Nephron progenitor cell (in vitro differentiated cells): ENCODE measurements around the gene ARID5B.

Source experiments
- DNase-seq: peaks from one replicate; pipeline ENCODE4 v3.0.0; 2021
- H3K27ac Mint-ChIP-seq: 2 replicates; pipeline ENCODE4 v1.8.0; 2021; ENCODE audit warnings: mild to moderate bottlenecking, moderate library complexity, mixed read lengths
- H3K27me3 Mint-ChIP-seq: 2 replicates; pipeline ENCODE4 v1.8.0; 2021; ENCODE audit warnings: mild to moderate bottlenecking, low read depth, mixed read lengths; ENCODE audit not compliant: poor library complexity
- H3K36me3 Mint-ChIP-seq: 2 replicates; pipeline ENCODE4 v1.8.0; 2021; ENCODE audit warnings: low read depth, mixed read lengths
- H3K4me1 Mint-ChIP-seq: 2 replicates; pipeline ENCODE4 v1.8.0; 2021; ENCODE audit warnings: mixed read lengths
- H3K4me3 Mint-ChIP-seq: 2 replicates; pipeline ENCODE4 v1.8.0; 2021; ENCODE audit warnings: mild to moderate bottlenecking, moderate library complexity, mixed read lengths
- H3K9me3 Mint-ChIP-seq: 2 replicates; pipeline ENCODE4 v1.8.0; 2021; ENCODE audit warnings: mild to moderate bottlenecking, moderate library complexity, mixed read lengths
- TF ChIP-seq, protein P1 (sequence below): fragments of 200-600 bp; sonication (generic); IDR thresholded peaks from 2 replicates; pipeline ENCODE4 v1.5.0; 2021; ENCODE audit warnings: antibody characterized with exemption

Gene ARID5B

GRCh38 chr10:62007145-62007544, 105.6 kb downstream of the ARID5B start:
- H3K27ac Mint-ChIP-seq: no peak overlapping the region
- peaks cover 11% of the 10 kb centered on the region for H3K4me1 Mint-ChIP-seq
- DNase-seq: no peak
- no peaks in the 10 kb centered on the region for H3K9me3 Mint-ChIP-seq
- H3K27me3 Mint-ChIP-seq: no peaks in the 10 kb centered on the region
- TF ChIP-seq, protein P1, sequence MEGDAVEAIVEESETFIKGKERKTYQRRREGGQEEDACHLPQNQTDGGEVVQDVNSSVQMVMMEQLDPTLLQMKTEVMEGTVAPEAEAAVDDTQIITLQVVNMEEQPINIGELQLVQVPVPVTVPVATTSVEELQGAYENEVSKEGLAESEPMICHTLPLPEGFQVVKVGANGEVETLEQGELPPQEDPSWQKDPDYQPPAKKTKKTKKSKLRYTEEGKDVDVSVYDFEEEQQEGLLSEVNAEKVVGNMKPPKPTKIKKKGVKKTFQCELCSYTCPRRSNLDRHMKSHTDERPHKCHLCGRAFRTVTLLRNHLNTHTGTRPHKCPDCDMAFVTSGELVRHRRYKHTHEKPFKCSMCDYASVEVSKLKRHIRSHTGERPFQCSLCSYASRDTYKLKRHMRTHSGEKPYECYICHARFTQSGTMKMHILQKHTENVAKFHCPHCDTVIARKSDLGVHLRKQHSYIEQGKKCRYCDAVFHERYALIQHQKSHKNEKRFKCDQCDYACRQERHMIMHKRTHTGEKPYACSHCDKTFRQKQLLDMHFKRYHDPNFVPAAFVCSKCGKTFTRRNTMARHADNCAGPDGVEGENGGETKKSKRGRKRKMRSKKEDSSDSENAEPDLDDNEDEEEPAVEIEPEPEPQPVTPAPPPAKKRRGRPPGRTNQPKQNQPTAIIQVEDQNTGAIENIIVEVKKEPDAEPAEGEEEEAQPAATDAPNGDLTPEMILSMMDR: no peak
- H3K36me3 Mint-ChIP-seq: peaks cover 44% of the 10 kb centered on the region
- H3K4me3 Mint-ChIP-seq: no peak overlapping the region

GRCh38 chr10:62008196-62008595, 106.7 kb downstream of the ARID5B start:
- no peaks in the 10 kb centered on the region for H3K9me3 Mint-ChIP-seq
- TF ChIP-seq, protein P1: no peak
- no peak for DNase-seq
- no peaks in the 10 kb centered on the region for H3K27me3 Mint-ChIP-seq
- peaks cover 11% of the 10 kb centered on the region for H3K4me1 Mint-ChIP-seq
- no peak overlapping the region for H3K27ac Mint-ChIP-seq
- no peak overlapping the region for H3K4me3 Mint-ChIP-seq
- H3K36me3 Mint-ChIP-seq: peaks cover 51% of the 10 kb centered on the region

- TF ChIP-seq, protein P1: no peak
- Mint-ChIP-seq H3K4me3 (no peak overlapping the region), H3K4me1 (peaks cover 11% of the 10 kb centered on the region), H3K36me3 (peaks cover 56% of the 10 kb centered on the region), H3K9me3 (no peaks in the 10 kb centered on the region), H3K27ac (no peak overlapping the region), H3K27me3 (no peaks in the 10 kb centered on the region)
- no peak for DNase-seq
Observed at GRCh38 chr10:62008946-62009345, 107.4 kb downstream of the ARID5B start.

GRCh38 chr10:62010366-62010765, 108.9 kb downstream of the ARID5B start:
- no peak for DNase-seq
- no peaks in the 10 kb centered on the region for H3K9me3 Mint-ChIP-seq
- no peak overlapping the region for H3K27ac Mint-ChIP-seq
- no peak overlapping the region for H3K4me3 Mint-ChIP-seq
- peaks cover 3% of the 10 kb centered on the region for H3K27me3 Mint-ChIP-seq
- H3K4me1 Mint-ChIP-seq: peaks cover 11% of the 10 kb centered on the region
- TF ChIP-seq, protein P1: no peak
- H3K36me3 Mint-ChIP-seq: peaks cover 60% of the 10 kb centered on the region

GRCh38 chr10:62011558-62011957, 110.1 kb downstream of the ARID5B start:
- TF ChIP-seq, protein P1: no peak
- Mint-ChIP-seq H3K27me3 (peaks cover 3% of the 10 kb centered on the region), H3K27ac (no peak overlapping the region), H3K4me3 (no peak overlapping the region), H3K36me3 (peaks cover 49% of the 10 kb centered on the region), H3K9me3 (no peaks in the 10 kb centered on the region), H3K4me1 (peaks cover 11% of the 10 kb centered on the region)
- no peak for DNase-seq

DNA sequence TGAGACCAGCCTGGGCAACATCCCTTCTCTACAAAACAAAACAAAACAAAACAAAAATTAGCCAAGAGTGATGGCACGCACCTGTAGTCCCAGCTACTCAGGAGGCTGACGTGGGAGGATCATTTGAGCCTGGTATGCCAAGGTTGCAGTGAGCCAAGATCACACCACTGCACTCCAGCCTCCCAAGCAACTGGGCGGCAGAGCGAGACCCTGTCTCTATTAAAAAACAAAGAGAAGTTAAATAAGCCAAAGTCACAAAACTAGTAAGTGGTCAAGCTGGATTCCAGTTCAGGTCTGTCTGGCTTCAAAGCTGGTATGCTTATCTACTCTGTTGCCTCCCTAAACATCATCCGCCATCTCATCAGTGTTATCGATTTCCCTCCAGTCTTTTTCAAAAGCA, 110.8 kb downstream of the ARID5B start:
- Mint-ChIP-seq H3K27ac (no peak overlapping the region), H3K9me3 (no peaks in the 10 kb centered on the region), H3K4me1 (peaks cover 11% of the 10 kb centered on the region), H3K27me3 (peaks cover 3% of the 10 kb centered on the region), H3K4me3 (no peak overlapping the region), H3K36me3 (peaks cover 43% of the 10 kb centered on the region)
- TF ChIP-seq, protein P1: no peak
- no peak for DNase-seq
